NCI-H1417 treated with DMSO at 0.1 percent for 48 hours (cell line): ENCODE results near the gene NLRP4.

Experiments used
- DNase-seq: peaks from one replicate; lab custom pipeline; 2025; lab: John Stamatoyannopoulos, UW

NLRP4 gene

GRCh38 chr19:55836340-55836739 is at the start of gene NLRP4:
NLRP4 (plus strand) TSS chr19:55836540; CDS start chr19:55852081, 15,541 bp downstream.
- no peak for DNase-seq

GRCh38 chr19:55795021-55795420 is 41.3 kb upstream of the NLRP4 start:
- no peak for DNase-seq

GRCh38 chr19:55801416-55801815 is 34.9 kb upstream of the NLRP4 start:
- DNase-seq: no peak

GRCh38 chr19:55802281-55802680 is 34.1 kb upstream of the NLRP4 start:
- no peak for DNase-seq

- DNase-seq: no peak
Measured at GRCh38 chr19:55809381-55810058, 26.8 kb upstream of the NLRP4 start.

- DNase-seq: no peak
Measured at GRCh38 chr19:55811340-55811739, 25.0 kb upstream of the NLRP4 start.

GRCh38 chr19:55812449-55812848 is 23.9 kb upstream of the NLRP4 start:
- no peak for DNase-seq

- no peak for DNase-seq
Measured at GRCh38 chr19:55813906-55814305, 22.4 kb upstream of the NLRP4 start.

GRCh38 chr19:55820037-55820436 is 16.3 kb upstream of the NLRP4 start:
- DNase-seq: no peak

GRCh38 chr19:55830656-55831055 is 5.7 kb upstream of the NLRP4 start:
- DNase-seq: no peak

- no peak for DNase-seq
Measured at GRCh38 chr19:55831846-55832245, 4.5 kb upstream of the NLRP4 start, which contains the start of gene NLRP11. NLRP11 (minus strand) TSS chr19:55831999; CDS start chr19:55818174, 13,825 bp downstream.

- no peak for DNase-seq
Measured at GRCh38 chr19:55832676-55833075, 3.7 kb upstream of the NLRP4 start.

GRCh38 chr19:55838251-55838650 is 1.9 kb downstream of the NLRP4 start:
- DNase-seq: no peak

GRCh38 chr19:55838906-55839305 is 2.6 kb downstream of the NLRP4 start:
- DNase-seq: no peak

GRCh38 chr19:55855160-55855559 is 18.8 kb downstream of the NLRP4 start:
- no peak for DNase-seq

- DNase-seq: no peak
Measured at GRCh38 chr19:55857149-55857548, 20.8 kb downstream of the NLRP4 start.

GRCh38 chr19:55857974-55858373 is 21.6 kb downstream of the NLRP4 start:
- DNase-seq: no peak

GRCh38 chr19:55858401-55858800 is 22.1 kb downstream of the NLRP4 start:
- DNase-seq: no peak

- DNase-seq: no peak
Measured at GRCh38 chr19:55858969-55859368, 22.6 kb downstream of the NLRP4 start.

- no peak for DNase-seq
Measured at GRCh38 chr19:55866521-55866920, 30.2 kb downstream of the NLRP4 start.

- no peak for DNase-seq
Measured at GRCh38 chr19:55867101-55867500, 30.8 kb downstream of the NLRP4 start.

- DNase-seq: no peak
Measured at GRCh38 chr19:55870736-55871135, 34.4 kb downstream of the NLRP4 start.

- DNase-seq: no peak
Measured at GRCh38 chr19:55877211-55877610, 40.9 kb downstream of the NLRP4 start.

- DNase-seq: no peak
Measured at GRCh38 chr19:55882626-55883025, 46.3 kb downstream of the NLRP4 start.
